Suppressor macrophage treated with lipopolysaccharide for 1 hour (primary cell): ENCODE measurements around the gene NT5C.

ENCODE experiments used
- DNase-seq, 3 donors: peaks; one replicate each; pipeline ENCODE4 v3.0.0-alpha.2; 2020 to 2022

The NT5C gene

GRCh38 chr17:75114552-75115314 is 16.8 kb downstream of the NT5C start:
- DNase-seq = peak; percentile 52 to 65 (median 63)

- DNase-seq = peak; percentile 93 to 95 (median 95)
These were observed 17.6 kb downstream of the NT5C start for GRCh38 chr17:75113798-75114551.

GRCh38 chr17:75111777-75112335 is 19.7 kb downstream of the NT5C start:
- peak; percentile 29 to 44 (median 35) for DNase-seq

- peak; percentile 28 to 45 (median 32) for DNase-seq
These were observed 21.2 kb downstream of the NT5C start for GRCh38 chr17:75110234-75110937.

- peak; percentile 92 to 97 (median 95) for DNase-seq
These were observed 21.9 kb downstream of the NT5C start, which contains the start of gene ARMC7 for GRCh38 chr17:75109407-75110233. TSS of gene ARMC7 (plus strand) at chr17:75109969. CDS start at chr17:75110289, 320 bp downstream.

GRCh38 chr17:75109046-75109406 is 22.5 kb downstream of the NT5C start:
- peak in 2 of 3 donors; percentile 22 to 47 for DNase-seq

GRCh38 chr17:75108193-75108592 is 23.3 kb downstream of the NT5C start:
- no peak for DNase-seq

- DNase-seq = peak; percentile 48 to 62 (median 51)
These were observed 26.1 kb downstream of the NT5C start for GRCh38 chr17:75105126-75106080.

GRCh38 chr17:75103601-75104554 is 27.7 kb downstream of the NT5C start:
- no peak for DNase-seq

GRCh38 chr17:75102385-75102821 is 29.1 kb downstream of the NT5C start:
- DNase-seq = peak; percentile 64 to 68 (median 68)

- no peak for DNase-seq
These were observed 31.5 kb downstream of the NT5C start for GRCh38 chr17:75099881-75100595.

GRCh38 chr17:75098861-75099260 is 32.7 kb downstream of the NT5C start:
- no peak for DNase-seq

- no peak for DNase-seq
These were observed 33.7 kb downstream of the NT5C start for GRCh38 chr17:75097865-75098264.

- DNase-seq = peak; percentile 92 to 95 (median 95)
These were observed 35.4 kb downstream of the NT5C start for GRCh38 chr17:75096082-75096625.

- DNase-seq = no peak
These were observed 36.6 kb downstream of the NT5C start for GRCh38 chr17:75094871-75095399.

- no peak for DNase-seq
These were observed 37.9 kb downstream of the NT5C start for GRCh38 chr17:75093548-75094158.

GRCh38 chr17:75091855-75092327 is 39.7 kb downstream of the NT5C start:
- DNase-seq = no peak
